CD4-positive, alpha-beta T cell treated with Interleukin-15 for 4 hours (primary cell): Measurements from ENCODE around the gene FGF4.
"Not testable (repeated sequence)": the region's sequence is repeated elsewhere in the genome, so short reads cannot be mapped to it uniquely, and the experiment has no call there.

ENCODE experiments used
- DNase-seq: peaks from one replicate; pipeline ENCODE4 v3.0.0-alpha.2; 2020; ENCODE audit warnings: low spot score

FGF4 gene

DNA sequence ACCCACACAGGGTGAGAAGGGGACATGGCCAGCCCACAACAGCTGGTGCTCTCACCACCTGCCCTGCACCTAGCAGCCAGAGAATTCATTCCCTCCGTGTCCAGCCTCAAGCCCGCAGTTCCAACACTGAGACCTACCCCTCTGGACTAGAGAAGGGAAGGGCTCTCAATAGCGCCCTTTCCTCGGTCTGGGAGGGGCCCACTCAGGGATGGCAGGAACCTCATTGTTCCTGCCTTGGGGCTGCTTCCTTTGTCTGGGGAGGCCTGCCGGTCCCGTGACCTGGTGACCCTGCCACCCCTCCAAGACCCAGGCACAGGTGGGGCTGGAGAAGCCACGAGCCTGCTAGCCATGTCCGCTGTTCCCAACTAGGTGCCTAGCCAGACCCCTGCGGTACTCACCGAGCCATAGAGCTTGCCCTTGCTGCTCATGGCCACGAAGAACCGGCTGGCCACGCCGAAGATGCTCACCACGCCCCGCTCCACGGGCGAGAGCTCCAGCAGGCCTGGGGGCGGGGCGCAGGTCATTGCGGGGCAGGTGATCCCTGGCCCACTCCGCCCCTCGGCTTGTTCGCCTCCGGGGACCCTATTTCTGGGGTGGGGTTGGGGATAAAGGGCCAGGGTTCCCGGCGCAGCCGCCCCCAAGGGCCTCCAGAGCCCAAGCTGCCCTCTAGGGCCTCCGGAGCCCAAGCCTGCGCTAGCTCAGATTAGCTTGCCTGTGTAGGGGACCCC lies 1.4 kb downstream of the FGF4 start:
- DNase-seq = no peak

DNA sequence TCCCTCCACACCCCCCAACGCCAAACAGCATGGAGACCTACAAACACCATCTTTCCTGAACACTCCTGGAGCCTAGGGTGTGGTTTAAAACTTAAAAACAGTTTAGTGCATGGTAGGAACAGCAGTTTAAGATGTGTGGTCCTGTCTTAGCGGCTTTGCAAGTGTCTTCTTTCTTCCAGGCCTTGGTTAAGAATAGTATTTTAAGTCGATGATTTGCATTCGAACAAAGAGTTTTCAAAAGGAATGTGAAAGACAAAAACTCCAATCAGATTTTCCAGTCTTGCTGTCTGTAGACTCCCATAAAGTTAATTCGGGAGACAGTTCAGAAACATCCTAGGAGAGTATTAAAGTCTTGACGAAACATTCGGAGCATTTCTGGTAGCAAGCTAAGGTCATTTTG lies 3.7 kb downstream of the FGF4 start:
- DNase-seq = no peak

DNA sequence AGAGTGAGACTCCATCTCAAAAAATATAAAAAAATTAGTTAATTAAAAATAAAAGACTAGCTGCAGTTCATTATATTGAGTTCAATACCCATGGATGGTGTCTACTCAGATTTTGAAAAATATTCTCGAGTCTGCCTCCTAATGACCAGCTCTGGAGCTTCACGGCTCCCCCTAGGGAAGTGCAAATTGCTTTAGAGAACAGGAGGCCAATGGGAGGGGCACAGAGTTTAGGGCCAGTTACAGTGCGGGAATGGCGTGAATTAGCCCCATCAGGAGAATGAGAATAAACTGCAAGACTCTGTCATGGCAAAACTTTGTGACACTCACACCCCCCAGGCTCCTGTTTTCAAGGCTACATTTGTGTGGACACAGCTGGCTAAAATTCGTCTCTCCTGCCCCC lies 4.6 kb downstream of the FGF4 start:
- no peak for DNase-seq

DNA sequence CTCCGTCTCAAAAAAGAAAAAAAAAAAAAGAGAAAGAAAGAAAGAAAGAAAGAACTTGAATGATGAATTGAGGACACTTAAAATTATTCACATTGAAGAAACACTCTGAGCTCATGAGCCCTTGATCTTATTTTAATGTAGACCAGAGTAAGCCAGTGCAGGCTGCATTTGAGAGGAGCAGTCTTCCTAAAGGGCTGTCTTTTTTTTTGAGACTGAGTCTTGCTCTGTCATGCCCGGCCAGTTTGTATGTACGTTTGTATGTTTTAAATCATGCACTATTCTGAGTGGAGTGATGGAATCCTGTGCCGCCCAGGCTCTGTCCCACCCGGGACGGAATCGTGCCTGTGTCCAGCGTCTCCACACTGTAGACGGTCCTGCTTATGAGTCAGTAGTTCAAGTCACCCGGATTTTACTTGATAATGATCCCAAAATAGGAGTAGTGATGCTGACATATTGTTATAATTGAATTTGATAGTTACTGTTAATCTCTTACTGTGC lies 9.6 kb downstream of the FGF4 start:
- DNase-seq = no peak

DNA sequence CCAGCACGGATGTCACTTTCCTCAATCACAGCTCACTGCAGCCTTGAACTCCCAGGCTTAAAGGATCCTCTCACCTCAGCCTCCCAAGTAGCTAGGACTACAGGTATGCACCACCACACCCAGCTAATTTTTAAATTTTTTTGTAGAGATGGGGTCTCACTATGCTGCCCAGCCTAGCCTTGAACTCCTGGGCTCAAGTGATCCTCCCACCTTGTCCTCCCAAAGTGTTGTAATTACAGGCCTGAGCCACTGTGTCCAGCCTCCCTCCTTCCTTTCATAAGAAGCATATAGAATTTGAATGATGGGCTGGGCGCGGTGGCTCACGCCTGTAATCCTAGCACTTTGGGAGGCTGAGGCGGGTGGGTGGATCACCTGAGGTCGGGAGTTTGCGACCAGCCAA lies 10.2 kb downstream of the FGF4 start:
- not testable (repeated sequence) for DNase-seq

DNA sequence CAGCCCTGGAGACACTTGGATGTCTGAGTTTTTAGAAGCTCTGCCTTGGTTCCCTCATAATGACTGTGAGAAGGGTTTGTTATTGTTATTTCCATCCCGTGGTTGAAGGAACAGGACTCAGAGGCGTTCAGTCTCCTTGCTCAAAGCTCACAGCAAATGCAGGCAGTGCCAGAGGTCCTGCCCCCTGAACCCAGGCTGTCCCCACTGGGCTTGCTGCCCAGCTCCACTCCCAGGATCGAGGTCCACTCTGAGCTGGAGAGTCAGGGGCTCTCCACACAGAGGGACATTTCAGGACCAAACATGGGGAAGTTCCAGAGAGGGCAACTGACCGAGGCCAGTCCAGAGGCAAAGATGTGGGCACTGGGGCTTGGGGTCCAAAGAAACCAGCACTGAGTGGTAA lies 14.8 kb downstream of the FGF4 start:
- no peak for DNase-seq

DNA sequence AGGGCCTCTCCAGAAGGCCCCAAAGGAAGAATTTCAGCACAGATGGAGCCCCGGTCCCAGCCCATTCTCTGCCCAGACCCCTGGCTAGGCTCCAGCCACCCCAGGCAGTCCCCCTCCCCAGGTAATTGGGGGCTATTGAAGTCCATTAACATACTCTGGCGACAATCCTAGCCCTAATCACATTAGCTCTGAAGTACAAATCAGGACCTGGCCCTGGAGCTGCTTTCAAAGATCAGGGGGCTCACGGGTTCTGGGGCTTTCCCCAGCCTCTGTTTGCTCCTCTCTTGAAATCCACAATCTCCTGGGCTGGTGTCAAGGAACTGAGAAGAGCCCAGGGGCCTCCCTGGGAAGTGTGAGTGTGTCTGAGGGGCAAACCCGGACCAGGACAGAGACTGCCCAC lies 22.3 kb downstream of the FGF4 start:
- DNase-seq = no peak

DNA sequence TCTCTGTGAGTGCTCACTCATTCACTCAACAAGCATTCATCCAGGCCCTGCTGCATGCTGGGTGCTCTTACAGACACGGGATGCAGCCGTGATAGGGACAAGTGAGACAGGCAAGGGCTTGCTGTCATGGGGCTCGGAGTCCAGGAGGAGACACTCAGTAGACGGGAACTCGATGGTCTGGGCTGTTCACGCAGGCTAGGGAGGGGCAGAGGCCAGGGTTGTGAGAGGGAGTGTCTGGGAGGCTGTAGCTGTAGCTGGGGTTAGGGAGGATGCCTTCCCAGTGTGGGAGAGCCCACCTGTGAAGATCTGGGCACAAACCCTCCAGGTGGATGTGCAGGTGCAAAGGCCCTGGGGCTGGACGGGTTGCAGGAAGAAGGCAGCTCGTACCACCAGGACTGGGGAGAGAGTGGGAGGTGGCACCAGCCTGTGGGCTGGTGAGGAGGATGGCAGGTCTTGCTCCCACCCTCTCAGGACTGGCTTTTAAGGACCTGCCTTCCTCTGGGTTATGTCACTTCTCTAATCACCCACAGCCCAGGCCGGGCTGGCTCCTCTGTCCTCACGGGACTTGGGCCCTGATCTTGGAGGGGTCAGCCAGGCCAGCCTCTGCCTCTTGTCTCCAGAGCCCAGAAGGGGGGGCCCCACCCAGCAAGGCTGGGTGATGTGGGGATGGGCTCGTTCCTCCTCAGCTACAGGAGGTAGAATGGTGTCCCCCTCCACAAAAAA lies 24.1 kb downstream of the FGF4 start:
- DNase-seq = no peak

DNA sequence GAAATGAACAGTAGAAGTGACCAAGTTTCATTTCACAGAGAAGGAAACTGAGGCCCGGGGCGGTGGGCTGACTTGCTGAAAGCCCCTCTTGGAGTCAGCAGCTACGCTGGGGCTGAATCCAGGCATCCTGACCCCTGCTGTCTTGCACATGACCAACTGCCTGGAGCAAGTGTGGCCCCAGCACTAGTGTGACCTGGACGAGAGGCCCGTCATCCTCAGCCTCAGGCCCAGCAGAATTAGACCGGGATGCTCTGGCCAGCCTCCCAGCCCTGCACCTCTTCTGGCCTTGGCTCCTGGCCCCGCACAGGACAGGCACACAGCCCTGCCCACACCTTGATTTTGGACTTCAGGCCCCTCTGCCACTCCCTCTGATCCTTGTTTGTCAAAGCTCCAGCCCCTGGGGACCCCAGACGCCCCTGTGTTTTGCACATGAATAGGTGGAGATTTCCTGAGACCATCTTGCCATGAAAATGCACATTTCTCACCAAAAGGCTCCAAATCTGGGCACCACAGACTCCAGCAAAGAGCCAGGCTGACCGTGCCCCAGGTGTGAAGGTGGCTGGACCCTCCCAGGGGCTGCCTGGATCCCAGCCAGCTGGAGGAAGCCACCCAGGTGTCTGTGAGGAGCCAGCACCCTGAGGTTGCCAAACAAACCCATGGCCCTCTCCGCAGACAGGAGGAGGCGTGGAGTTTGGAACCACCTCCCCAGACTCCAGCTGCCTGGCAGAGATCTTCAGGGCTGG lies 24.9 kb downstream of the FGF4 start:
- no peak for DNase-seq

DNA sequence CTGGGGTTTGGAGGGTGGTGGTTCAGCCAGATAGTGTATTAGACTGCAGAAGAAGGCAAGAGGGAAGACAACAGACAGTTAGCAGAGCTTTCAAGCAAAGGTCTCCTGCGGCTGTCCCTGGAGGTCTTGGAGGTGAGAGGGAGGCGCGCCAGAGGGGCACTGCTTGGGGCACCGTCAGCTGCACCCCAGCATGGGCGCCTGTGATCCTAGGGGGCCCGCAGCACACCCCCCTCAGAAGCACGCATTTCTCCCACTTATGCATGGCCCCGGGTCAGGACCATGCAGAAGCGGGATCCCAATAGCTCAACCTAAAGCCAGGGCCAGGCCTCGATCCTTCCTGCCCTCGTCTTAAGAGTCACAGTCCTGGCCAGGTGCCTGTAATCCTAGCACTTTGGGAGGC lies 26.5 kb downstream of the FGF4 start:
- DNase-seq = no peak

DNA sequence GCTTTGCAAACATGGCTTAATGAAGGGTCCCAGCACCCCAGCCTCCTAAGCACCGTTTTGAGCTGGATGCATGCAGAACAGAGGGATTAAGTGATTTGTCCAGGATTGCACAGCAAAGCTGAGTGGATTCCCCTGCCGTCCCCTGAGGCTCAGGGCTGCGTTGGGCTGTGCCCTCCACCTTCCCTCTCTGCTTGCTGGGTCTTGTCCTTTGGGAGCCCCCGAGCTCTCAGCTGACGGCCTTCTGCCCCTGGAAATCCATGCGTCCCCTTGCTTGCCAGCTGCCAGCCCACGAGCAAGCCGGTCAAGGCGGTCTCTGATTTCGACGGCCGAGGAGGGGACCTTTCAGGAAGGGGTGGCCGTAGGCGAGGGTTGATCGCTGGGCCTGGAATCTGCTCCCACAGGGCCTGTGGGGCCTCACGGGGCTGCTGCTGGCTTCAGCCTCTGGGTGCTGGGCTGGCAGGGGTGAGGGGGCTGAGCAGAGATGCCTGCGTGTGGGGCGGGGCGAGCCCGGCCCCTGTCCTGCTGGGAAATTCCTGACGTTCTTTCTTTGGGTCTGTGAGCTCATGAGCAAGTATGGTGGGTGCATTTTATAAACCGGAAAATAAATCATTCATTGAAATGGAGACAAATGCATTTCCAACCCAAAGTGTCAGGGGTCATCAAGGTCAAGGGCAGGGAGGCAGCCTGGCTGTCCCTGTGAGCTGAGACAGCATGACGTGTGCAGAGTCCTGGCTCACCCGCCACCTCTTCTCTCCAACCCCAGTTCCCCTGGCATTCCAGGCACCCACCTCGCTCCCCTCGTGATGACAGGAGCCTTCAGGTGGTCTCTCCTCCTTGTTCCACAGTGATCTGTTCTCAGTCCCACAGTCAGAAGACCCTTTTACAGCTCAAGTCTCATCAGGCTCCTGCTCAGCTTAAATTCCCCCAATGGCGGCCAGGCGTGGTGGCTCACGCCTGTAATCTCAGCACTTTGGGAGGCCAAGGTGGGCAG lies 28.1 kb downstream of the FGF4 start:
- DNase-seq = no peak

DNA sequence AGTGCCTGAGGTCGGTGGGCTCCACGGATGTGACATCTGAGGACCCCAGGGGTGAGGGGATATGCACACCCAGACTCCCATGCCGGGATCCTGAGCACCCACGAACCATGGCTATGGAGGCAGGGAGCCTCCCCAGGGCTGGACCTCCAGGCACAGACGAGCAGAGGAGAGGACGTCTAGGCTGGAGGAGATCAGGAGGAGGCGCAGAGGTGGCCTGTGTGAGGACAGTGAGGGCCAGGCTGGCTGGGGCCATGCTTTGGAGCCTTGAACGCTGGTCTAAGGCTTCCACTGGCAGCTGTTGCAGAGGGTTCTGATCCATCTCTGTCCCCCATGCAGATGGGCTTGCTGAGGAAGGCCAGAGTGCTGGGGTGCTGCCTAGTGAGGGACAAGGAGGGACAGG lies 29.0 kb downstream of the FGF4 start:
- no peak for DNase-seq

DNA sequence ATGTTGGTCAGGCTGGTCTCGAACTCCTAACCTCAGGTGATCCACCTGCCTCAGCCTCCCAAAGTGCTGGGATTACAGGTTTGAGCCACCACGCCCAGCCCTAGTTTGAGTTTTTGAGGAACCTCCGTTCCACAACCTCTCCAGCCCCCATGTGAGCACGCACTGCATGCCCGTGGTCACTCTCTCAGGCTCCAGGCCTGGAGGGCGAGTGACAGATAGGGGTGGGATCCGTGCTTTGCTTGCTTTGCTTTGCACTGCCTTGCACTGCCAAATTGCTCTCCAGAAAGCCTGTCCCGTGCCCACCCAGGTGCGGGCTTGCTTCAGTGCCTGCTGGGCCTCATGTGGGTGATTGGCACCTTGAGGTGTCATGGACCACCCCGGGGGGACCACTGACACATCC lies 29.9 kb downstream of the FGF4 start:
- DNase-seq = no peak

DNA sequence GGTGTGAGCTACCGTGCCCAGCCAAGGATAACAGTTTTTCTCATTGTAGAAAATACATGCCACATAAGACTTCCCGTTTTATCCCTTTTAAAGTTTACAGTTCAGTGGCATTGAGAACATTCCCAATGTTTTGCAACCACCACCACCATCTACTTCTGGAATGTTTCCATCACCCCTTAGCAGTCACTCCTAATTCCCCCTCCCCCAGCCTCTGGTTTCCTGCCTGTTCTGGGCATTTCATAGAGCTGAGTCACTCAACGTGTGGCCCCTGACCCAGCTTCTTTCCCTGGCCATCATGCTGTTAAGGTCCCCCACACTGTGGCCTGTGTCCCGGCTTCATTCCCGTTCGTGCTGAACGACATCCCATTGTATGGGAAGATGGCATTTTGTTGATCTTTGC lies 30.7 kb downstream of the FGF4 start:
- DNase-seq = no peak

DNA sequence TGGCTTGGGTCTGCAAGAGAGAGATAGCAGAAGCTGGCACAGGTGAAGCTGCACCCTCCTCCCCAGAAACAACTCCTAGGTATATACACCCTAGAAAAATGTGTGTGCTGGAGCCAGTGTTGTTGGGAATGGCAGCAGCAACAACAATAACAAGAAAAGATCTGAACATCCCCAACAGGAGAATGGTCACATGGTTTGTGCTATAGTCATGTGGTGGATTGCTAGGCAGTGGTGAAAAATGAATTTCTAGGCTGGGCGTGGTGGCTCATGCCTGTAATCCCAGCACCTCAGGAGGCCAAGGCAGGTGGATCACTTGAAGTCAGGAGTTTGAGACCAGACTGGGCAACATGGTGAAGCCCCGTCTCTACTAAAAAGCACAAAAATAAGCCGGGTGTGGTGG lies 40.3 kb downstream of the FGF4 start:
- DNase-seq = no peak

DNA sequence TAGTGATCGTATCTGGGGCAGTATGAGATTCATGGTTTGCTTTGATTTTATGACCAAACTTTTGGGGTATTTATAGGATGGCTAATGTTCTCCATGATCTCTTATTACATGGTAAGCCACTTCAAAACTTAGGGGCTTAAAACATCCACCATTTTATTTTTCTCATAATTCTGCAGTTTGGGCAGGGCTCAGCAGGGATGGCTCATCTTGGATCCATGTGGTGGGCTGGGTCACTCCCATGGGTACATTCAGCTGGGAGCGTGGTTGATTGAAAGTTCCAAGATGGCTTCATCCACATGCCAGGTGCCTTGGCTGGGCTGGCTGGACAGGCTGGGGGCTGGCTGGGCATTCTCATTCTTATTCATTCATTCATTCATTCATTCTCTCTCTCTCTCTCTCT lies 40.8 kb downstream of the FGF4 start:
- no peak for DNase-seq

DNA sequence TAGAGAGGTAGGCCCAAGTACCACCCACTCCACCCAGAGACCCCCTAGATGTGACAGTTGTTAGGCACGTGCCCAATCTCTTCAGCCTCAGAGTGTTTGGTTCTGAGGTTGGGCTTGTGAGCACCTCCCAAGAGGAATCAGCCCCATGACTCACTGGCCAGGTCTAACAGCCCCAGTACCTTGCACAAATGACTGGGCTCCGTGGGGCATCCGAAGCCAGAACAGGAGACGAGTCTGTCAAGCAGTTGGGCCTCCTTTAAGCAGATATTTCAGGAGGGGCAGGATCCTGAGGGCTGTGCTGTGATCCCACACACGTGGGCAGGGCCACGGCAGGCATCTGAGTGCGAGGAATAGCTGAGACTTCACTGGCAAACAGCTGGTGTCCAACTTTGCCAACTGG lies 42.2 kb downstream of the FGF4 start:
- DNase-seq = no peak

DNA sequence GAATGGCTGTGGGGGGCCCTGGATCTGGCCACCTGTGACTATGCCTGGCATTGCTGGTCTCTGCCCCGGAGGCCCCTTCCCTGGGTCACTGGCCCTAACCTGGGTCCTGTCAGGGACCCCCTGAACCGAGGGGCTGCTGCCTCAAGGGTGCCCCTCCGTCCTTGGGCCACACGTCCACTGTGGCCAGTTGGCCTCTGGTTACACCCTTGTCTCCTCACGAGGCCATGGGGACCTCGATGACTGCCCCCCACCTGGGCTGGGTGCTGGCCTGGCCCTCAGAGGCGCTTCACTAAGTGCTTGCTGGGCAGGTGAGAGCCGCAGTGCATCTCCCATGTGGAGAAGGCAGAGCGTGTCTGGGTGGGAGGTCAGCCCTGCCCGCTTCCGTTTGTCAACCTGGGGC lies 44.0 kb downstream of the FGF4 start:
- DNase-seq = no peak

DNA sequence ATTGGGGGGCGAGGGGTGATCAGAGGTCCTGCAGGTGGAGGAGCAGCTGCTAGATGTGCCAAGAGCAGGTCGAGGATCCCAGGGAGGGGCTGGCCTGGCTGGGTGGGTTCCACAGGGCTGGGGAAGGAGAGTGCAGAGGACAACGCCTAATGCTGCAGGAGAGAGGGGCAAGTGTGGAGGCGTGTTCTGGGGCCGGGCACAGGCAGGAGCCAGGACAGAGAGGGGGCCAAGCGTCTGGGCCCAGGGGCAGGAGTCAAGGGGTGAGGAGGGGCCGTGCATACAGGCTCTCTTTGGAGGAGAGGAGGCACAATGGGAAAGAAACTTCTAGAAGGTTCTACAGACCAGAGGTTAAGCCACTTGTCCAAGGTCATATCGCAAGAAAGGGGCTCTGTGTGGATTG lies 44.6 kb downstream of the FGF4 start:
- no peak for DNase-seq

DNA sequence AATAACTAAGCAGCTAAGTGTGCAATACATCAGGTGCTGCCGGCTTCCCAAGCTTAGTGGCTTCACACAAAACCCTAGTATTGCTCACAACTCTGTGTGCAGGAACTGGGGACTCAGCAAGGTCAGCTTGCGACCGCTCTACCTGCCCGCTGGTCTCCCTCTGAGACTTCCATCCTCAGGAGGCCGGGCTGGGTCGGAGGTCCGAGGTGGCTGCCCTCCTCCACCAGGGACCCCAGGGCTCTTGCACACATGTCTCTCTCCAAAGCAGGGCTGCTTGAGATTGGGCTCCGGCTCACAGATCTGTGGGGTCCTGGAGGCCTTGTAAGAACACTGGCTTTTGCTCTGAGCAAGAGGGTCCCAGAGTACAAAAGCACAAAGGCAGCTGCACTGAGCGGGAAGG lies 45.9 kb downstream of the FGF4 start:
- DNase-seq = no peak

DNA sequence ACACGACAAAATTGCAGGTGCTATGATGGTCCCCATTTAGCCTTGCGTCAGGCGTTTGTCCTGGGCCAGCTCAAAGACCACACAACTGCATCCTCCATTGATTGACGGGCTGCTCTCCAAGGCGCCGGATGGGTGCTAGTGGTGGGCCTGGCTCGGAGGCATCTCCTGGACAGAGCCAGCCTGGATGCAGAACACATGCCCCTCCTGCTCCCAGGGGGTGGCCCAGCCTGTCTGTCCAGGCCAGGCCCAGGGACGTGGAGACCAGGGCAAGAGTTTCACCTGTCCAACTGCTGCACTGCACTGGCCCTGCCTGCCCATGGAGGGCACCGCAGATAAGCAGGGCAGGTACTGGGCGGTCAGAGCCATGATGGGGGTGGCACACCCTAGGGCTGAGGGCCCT lies 47.9 kb downstream of the FGF4 start:
- DNase-seq = no peak

DNA sequence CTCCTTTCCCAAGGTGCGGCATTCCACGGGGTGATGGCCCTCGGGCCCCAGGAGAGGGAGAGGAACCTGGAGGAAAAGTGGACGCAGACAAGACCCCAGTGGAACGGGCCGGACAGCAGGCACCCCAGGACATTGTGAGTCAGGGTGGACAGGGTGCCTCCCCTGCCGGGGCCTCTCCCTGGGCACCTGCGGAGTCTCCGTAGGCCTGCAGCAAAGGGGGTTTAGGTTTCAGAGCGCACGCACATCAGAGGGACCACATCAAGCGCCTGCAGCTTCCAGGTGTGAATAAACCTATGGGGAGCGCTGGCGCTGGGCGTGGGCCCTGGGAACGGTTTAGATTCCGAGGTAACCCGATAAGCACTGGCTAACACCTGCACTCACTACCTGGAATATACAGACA lies 48.7 kb downstream of the FGF4 start:
- DNase-seq = no peak
